K562 (cell line): ENCODE measurements around the gene NAT10. TPM values are rescaled to one million over a fixed set of nuclear protein-coding genes. Genes with fewer than 3 reads are reported as not detected.

Source experiments
- ARID2 ChIP-seq: fragments of 450-650 bp; IDR thresholded peaks from 2 replicates; pipeline ENCODE4 v1.6.1; 2017; ENCODE audit warnings: antibody characterized with exemption, mild to moderate bottlenecking
- BMI1 ChIP-seq: fragments of 150-350 bp; IDR thresholded peaks from 2 replicates; pipeline ENCODE4 v1.6.1; 2014; ENCODE audit warnings: low read length
- C11orf30 ChIP-seq: fragments of 450-650 bp; IDR thresholded peaks from 2 replicates; pipeline ENCODE4 v1.6.1; 2016; ENCODE audit warnings: low read depth, mild to moderate bottlenecking
- CXXC5 ChIP-seq: fragments of 250-450 bp; sonication (Bioruptor Pico); IDR thresholded peaks from 2 replicates; pipeline ENCODE4 v1.8.0; 2022; ENCODE audit warnings: inconsistent platforms, mild to moderate bottlenecking, moderate library complexity
- ESRRA ChIP-seq: fragments of 450-650 bp; IDR thresholded peaks from 2 replicates; pipeline ENCODE4 v1.6.1; 2014; ENCODE audit warnings: low read depth, mild to moderate bottlenecking, moderate library complexity, borderline replicate concordance
- KDM1A ChIP-seq, 2 experiments: fragments of 450-650 bp; IDR thresholded peaks; 2 replicates each; pipeline ENCODE4 v1.6.1; 2016; ENCODE audit warnings: mild to moderate bottlenecking in 2 of 2
- MAZ ChIP-seq, 2 experiments: fragments of 450-650 bp in 1 of 2; sonication (generic) in 1 of 2; formaldehyde crosslinking; IDR thresholded peaks in 1 of 2; conservative IDR thresholded peaks in 1 of 2; 2 replicates each; pipeline versions ENCODE4 v1.4.0 to v1.5.0; 2020; ENCODE audit warnings: mild to moderate bottlenecking in 1 of 2, missing genetic modification reagents in 1 of 2
- MYNN ChIP-seq, 2 experiments: sonication (generic); formaldehyde crosslinking in 1 of 2; IDR thresholded peaks; 2 replicates each; pipeline versions ENCODE4 v1.5.0 to v1.6.1; 2016 to 2020; ENCODE audit warnings: antibody characterized with exemption in 1 of 2, missing genetic modification reagents in 1 of 2
- NEUROD1 ChIP-seq: fragments of 150-350 bp; IDR thresholded peaks from 2 replicates; pipeline ENCODE4 v1.6.1; 2014; ENCODE audit warnings: borderline replicate concordance, low read length, low read depth; ENCODE audit not compliant: partially characterized antibody
- OTX1 ChIP-seq: fragments of 450-650 bp; formaldehyde crosslinking; IDR thresholded peaks from 2 replicates; pipeline ENCODE4 v1.4.0; 2022; ENCODE audit warnings: mild to moderate bottlenecking
- ZNF584 ChIP-seq: fragments of 200-800 bp; sonication (Bioruptor generic); IDR thresholded peaks from 2 replicates; pipeline ENCODE4 v1.6.1; 2016; ENCODE audit warnings: low read depth, mild to moderate bottlenecking, missing genetic modification characterization, missing compliant biosample characterization
- ZNF589 ChIP-seq: fragments of 200-800 bp; sonication (Bioruptor generic); IDR thresholded peaks from 2 replicates; pipeline ENCODE4 v1.6.1; 2016; ENCODE audit warnings: low read depth, missing genetic modification characterization, missing compliant biosample characterization
- ZNF707 ChIP-seq: fragments of 250-450 bp; sonication (Bioruptor Pico); conservative IDR thresholded peaks from 2 replicates; pipeline ENCODE4 v1.8.0; 2022; ENCODE audit warnings: inconsistent platforms, mild to moderate bottlenecking, moderate library complexity
- polyA plus RNA-seq, 8 experiments: library from polyadenylated mRNA; depleted of rRNA in 4 of 8; stranded (reverse) in 5 of 8; unstranded in 3 of 8; fragments of >200 nt; fragmentation: Nextera tagmentation in 2 of 8; fragmentation: Illumina TruSeq in 1 of 8; extraction: Ambion mirVana in 2 of 8; extraction: Trizol in 1 of 8; gene quantifications; 2 replicates each; pipeline versions ENCODE4 v1.2.1 to v1.2.3, GENCODE V29; 2011 to 2014; ENCODE audit warnings: inconsistent platforms in 1 of 8, missing spikeins in 1 of 8
- total RNA-seq, 7 experiments: library from RNA; depleted of rRNA in 6 of 7; stranded (reverse); fragments of >200 nt in 6 of 7; fragmentation: Illumina TruSeq in 2 of 7; extraction: Trizol in 2 of 7; gene quantifications; 2 replicates each; pipeline versions ENCODE4 v1.2.1 to v1.2.3, GENCODE V29; 2011 to 2021; ENCODE audit warnings: low replicate concordance in 1 of 7
- TF ChIP-seq, protein P1 (sequence below), 3 experiments: fragments of 200-800 bp in 1 of 3; sonication (Bioruptor generic) in 1 of 3; sonication (generic) in 1 of 3; formaldehyde crosslinking in 1 of 3; IDR thresholded peaks; 2 replicates each; pipeline versions ENCODE4 v1.6.1 to v1.8.0; 2016 to 2022; ENCODE audit warnings: mild to moderate bottlenecking in 2 of 3, missing compliant biosample characterization in 2 of 3, missing genetic modification characterization in 2 of 3, missing genetic modification reagents in 1 of 3
- TF ChIP-seq, protein P2 (sequence below): fragments of 450-650 bp; IDR thresholded peaks from 2 replicates; pipeline ENCODE4 v1.6.1; 2016; ENCODE audit warnings: missing biosample characterization, missing genetic modification characterization
- TF ChIP-seq, protein P3 (sequence below): fragments of 450-650 bp; IDR thresholded peaks from 2 replicates; pipeline ENCODE4 v1.6.1; 2017; ENCODE audit warnings: antibody characterized with exemption, mild to moderate bottlenecking
- TF ChIP-seq, protein P4 (sequence below): sonication (generic); formaldehyde crosslinking; IDR thresholded peaks from 2 replicates; pipeline ENCODE4 v1.8.0; 2022; ENCODE audit warnings: mild to moderate bottlenecking, missing genetic modification reagents, borderline replicate concordance

Gene NAT10
- total and polyA plus RNA-seq, 9 of the 15 experiments (the other 6 are each of a cell fraction or from before 2014, with no cell fraction given) = 55.4 to 125 (median 86.3) TPM

DNA sequence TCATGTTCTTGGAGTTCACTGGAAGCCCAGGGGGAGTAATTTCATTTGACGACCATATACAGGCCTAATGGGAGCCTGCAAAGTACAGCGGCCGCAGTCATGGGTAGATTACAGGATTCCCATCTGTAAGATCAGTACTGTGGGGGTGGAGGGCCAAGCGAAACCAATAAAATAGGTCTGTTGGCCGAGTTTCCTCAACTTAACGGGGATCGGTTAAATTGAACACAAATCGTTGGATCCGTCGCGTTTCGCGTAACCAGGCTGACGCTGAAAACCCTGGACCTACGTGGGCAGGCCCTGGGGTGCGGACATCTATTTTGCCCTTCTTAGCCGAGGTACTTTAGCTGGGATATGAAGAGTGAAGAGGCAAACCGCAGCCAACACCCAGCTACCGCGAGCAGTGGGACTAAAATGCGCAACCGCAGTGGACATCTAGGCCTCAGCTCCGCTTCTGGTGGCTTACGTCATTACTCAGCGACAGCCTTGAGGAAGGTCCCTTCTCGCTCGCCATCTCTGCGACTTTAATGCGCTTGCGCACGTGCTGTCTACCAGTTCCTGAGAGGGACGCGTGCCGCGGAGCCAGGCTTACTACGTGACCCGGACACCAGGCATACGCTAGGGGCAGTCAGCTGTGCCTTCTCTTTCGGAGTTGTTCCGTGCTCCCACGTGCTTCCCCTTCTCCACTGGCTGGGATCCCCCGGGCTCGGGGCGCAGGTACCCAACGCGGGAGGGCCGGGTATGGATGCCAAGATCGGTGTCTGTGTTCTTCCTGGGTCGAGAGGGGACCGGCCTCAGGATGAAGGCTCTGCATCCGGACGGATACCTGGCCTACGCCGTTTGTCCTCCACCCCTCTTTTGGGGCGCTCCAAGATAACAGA is at the start of gene NAT10 (continued):
- TF ChIP-seq, protein P1, sequence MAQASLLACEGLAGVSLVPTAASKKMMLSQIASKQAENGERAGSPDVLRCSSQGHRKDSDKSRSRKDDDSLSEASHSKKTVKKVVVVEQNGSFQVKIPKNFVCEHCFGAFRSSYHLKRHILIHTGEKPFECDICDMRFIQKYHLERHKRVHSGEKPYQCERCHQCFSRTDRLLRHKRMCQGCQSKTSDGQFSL (CRISPR knock-in tag; IDR thresholded peaks at IDR 0.05) = peak; percentile 91
- TF ChIP-seq, protein P1 (tag; IDR thresholded peaks at IDR 0.05) = no peak
- TF ChIP-seq C11orf30 (peak; percentile 96), ZNF707 (CRISPR knock-in tag) (peak; percentile 40; the same call in 1 of the 2 replicates), ESRRA (peak; percentile 96), CXXC5 (CRISPR knock-in tag) (peak; percentile 91), ARID2 (peak; percentile 50; the same call in 1 of the 2 replicates), NEUROD1 (peak; percentile 31), MAZ (CRISPR knock-in tag; conservative IDR thresholded peaks at IDR 0.05 in 1 of 2, IDR thresholded peaks at IDR 0.05 in 1 of 2) (peak in 1 of 2 experiments; percentile 69; a peak in 2 of 4 replicates), ZNF584 (no peak), OTX1 (CRISPR knock-in tag) (peak; percentile 93; the same call in 1 of the 2 replicates), KDM1A (IDR thresholded peaks at IDR 0.05) (no peak; a peak in 1 of 4 replicates), BMI1 (no peak), ZNF589 (CRISPR knock-in tag) (0 out of 2 replicates have a peak, but pooled peaks have one; percentile 47), MYNN (IDR thresholded peaks at IDR 0.05) (peak; percentile 80), MYNN (CRISPR knock-in tag; IDR thresholded peaks at IDR 0.05) (no peak)
- TF ChIP-seq, protein P2, sequence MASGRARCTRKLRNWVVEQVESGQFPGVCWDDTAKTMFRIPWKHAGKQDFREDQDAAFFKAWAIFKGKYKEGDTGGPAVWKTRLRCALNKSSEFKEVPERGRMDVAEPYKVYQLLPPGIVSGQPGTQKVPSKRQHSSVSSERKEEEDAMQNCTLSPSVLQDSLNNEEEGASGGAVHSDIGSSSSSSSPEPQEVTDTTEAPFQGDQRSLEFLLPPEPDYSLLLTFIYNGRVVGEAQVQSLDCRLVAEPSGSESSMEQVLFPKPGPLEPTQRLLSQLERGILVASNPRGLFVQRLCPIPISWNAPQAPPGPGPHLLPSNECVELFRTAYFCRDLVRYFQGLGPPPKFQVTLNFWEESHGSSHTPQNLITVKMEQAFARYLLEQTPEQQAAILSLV (tag) = no peak
- TF ChIP-seq, protein P3, sequence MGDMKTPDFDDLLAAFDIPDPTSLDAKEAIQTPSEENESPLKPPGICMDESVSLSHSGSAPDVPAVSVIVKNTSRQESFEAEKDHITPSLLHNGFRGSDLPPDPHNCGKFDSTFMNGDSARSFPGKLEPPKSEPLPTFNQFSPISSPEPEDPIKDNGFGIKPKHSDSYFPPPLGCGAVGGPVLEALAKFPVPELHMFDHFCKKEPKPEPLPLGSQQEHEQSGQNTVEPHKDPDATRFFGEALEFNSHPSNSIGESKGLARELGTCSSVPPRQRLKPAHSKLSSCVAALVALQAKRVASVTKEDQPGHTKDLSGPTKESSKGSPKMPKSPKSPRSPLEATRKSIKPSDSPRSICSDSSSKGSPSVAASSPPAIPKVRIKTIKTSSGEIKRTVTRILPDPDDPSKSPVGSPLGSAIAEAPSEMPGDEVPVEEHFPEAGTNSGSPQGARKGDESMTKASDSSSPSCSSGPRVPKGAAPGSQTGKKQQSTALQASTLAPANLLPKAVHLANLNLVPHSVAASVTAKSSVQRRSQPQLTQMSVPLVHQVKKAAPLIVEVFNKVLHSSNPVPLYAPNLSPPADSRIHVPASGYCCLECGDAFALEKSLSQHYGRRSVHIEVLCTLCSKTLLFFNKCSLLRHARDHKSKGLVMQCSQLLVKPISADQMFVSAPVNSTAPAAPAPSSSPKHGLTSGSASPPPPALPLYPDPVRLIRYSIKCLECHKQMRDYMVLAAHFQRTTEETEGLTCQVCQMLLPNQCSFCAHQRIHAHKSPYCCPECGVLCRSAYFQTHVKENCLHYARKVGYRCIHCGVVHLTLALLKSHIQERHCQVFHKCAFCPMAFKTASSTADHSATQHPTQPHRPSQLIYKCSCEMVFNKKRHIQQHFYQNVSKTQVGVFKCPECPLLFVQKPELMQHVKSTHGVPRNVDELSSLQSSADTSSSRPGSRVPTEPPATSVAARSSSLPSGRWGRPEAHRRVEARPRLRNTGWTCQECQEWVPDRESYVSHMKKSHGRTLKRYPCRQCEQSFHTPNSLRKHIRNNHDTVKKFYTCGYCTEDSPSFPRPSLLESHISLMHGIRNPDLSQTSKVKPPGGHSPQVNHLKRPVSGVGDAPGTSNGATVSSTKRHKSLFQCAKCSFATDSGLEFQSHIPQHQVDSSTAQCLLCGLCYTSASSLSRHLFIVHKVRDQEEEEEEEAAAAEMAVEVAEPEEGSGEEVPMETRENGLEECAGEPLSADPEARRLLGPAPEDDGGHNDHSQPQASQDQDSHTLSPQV = no peak
- TF ChIP-seq, protein P4, sequence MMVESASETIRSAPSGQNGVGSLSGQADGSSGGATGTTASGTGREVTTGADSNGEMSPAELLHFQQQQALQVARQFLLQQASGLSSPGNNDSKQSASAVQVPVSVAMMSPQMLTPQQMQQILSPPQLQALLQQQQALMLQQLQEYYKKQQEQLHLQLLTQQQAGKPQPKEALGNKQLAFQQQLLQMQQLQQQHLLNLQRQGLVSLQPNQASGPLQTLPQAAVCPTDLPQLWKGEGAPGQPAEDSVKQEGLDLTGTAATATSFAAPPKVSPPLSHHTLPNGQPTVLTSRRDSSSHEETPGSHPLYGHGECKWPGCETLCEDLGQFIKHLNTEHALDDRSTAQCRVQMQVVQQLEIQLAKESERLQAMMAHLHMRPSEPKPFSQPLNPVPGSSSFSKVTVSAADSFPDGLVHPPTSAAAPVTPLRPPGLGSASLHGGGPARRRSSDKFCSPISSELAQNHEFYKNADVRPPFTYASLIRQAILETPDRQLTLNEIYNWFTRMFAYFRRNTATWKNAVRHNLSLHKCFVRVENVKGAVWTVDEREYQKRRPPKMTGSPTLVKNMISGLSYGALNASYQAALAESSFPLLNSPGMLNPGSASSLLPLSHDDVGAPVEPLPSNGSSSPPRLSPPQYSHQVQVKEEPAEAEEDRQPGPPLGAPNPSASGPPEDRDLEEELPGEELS (CRISPR knock-in tag) = 0 out of 2 replicates have a peak, but pooled peaks have one; percentile 74
